ELR (cell line): ENCODE measurements around the gene EEF1A2.

Source experiments
- DNase-seq: peaks from one replicate; pipeline ENCODE4 v3.0.0-alpha.2; 2015; ENCODE audit warnings: low read depth

EEF1A2 gene

DNA sequence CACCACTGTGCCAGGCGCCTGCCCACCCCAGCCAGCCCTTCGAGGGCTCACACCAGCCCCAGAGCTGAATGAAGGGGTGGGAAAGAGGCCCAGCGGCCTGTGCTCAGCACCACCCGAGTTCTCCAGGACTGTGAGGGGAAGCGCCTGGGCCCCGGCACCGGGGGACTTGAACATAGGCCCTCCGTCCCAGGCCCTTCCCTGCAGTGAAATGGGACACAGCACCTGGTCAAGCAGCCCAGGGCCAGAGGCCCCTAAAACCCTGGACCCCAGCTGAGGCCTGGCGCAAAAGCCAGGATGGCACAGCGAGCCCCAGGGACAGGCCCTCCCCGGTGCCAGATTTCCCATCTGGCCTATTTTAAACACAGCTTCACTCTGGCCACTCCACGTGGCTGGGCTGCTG lies 30.5 kb downstream of the EEF1A2 start:
- no peak for DNase-seq

DNA sequence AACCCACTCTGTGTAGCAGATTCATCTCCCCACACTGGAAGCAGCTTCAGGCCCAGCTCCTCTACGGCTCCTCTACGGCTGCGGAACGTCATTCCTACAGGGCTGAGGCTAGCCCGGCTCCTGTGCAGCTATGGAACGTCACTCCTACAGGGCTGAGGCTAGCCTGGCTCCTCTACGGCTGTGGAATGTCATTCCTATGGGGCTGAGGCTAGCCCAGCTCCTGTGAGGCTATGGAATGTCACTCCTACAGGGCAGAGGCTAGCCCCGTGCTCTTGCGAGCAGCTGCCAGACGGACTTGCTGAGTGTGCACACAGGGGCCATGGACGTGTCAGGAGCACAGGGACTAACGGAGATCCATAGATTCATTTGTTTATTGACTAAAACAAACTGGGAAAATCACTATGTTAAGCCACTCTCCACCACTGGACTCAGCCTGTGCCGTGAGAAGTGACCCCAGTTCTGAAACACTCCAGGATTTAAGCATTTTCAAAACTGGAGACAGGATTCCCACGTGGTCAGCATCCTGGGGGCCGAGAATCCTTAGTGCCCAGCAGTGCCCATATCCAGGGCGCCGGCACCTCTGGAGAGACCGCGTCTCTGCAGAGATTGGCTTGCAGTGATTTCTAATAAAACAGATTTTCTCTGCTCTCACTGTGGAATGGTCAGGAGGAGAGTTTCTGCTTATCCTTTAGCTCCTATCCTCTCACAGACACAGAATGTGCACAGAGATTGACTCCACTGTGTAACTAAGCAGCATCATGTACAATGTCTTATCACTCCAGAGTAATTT lies 31.4 kb downstream of the EEF1A2 start:
- DNase-seq = no peak

DNA sequence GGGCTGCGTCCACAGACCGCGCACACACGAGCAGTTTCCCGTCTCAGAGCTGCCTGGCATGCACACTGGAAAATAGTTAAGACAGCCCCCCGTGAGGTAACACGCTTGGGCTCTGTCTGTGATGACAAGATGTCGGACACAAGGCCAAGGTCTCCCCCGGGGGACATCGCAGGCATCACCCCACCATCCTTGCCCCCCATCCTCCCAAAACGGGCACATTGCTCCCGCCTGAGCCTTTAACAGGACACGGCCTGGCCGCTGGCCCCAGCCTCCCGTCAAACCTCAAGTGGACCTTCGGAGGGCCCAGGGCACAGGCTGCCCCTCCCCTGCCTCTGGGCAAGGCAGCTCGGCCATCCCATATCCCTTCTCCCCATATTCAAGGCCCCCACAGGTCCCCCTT lies 32.0 kb downstream of the EEF1A2 start:
- no peak for DNase-seq

DNA sequence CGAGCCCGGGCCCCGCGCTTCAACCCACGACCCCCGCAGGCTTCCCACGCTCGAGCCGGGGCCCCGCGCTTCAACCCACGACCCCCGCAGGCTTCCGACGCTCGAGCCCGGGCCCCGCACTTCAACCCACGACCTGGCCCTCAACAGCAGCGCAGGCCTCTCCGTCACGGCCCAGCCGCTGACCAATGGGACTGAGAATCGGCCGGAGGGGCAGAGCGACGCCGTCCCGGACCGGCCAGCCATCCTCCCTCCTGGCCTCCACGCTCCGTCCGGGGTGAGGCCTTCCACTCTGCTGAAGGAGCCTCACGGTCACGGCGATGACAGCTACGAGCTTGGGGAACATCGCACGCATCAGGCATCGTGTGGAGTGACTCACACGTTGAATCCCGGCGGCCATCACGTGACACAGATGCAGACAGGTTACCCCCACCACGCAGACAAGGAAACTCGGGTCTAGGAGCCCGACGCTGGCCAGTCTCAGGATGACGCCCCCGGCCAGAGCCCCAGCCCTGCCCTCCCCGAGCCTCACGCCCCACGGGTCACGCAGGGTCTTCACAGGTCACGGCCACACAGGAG lies 32.5 kb downstream of the EEF1A2 start:
- no peak for DNase-seq

DNA sequence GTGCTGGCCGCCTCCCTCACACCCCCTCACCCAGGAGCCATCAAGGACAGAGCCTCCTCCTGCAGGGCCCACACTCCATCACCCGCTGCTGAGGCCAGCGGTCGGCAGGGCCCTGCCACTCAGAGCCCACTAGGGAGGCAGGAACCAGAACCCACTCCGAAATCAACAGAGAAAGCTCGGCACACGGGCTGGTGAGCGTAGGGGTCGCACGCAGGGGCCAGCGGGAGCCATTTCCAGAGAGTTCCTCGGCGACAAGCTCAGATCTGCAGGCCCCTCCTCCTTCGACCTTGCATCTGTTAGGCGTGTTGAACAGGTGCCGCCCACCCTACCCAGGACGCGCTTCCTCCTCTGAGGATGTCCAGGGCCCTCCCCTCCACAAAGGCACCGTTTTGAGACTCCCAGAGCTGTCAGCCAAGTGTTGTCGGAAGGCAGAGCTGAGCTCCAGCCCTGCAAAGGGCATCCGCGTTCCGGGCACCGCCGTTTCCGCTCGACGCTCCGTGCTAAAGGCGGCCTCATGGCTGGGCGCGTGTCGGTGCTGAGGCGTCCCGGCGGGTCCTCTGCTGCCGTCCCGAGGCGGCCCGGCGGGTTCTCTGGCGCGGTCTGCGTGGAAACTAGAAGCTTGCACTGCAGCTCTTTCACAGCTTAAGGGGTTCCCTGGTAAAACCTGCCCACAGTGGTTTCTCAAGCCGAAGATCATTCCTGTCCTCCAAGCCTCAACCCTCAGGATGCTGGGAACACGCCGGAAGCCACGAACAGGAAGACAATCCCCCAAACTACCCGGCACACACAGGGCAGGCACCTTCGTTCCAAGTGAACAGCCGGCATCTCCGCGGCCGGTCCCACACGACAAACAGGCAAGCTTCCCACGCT lies 33.3 kb downstream of the EEF1A2 start:
- no peak for DNase-seq

DNA sequence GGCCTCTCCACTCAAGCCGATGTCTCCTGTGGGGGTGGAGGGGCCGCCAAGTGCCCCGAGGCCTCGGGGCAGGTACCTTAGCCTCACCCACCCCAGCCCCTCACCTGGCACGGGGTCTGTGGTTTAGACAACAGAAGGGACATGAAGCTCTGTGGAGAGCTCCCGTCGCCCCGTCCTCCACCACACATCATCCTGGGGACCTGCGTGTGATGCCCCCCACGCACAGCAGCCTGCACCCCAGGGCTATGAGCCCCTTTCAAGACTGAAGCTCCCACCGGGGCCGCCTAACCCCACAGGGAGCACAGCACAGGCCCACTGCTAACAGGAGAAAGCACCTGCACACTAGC lies 34.6 kb downstream of the EEF1A2 start:
- DNase-seq = no peak

DNA sequence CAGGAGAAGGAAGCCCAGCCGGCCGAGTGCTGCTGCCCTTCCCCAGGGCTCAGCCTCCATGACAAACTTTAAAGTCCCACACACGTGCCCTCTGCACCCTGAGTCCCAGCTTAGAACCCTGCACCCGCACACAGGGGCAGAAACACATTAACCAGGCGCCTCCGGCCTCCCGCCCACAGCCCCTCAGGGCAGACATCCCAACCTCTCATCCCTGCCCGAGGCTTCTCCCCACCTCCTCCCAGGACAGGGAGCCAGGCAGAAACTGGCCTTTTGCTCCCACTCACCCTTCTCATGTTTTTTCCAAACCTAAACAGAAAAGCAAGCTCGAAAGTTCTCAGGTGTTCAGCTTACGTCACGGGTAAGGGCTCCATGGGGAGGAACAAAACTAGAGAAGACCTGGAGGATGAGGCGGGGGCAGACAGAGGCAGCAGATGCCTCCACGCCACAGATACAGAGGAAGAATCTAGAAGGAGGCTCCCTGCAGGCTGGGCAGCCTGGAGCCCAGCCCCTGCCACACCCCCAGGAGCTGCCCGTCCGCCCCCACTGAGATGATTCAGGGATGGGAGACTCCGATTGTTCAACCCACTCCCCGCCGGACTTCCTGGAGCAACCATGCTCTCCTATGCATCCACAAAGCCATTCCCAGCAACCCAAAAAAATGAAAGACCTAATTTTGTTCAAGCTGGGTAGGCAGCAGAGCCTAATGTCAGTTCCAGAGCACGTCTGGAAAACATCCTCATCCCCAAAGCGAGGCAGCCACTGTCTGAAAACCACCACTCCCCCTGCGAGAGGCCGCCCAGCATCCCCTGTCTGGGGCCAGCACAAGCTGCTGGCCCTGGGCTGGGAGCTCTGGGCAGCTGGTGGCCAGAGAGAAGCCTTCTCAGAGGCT lies 35.2 kb downstream of the EEF1A2 start:
- peak; percentile 26 for DNase-seq

DNA sequence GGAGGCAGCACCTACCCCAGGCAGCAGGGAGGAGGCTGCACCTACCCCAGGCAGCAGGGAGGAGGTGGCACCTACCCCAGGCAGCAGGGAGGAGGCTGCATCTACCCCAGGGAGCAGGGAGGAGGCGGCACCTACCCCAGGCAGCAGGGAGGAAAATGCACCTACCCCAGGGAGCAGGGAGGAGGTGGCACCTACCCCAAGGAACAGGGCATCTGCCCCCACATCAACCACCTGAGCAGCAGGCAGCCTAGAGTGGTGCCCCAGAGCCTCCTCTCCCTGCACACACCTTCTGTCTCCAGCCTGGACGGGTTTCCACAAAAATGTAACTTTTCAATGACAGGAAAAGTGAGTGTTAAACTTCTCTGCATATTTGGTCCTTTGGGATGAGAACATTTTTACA lies 36.6 kb downstream of the EEF1A2 start:
- DNase-seq = no peak

DNA sequence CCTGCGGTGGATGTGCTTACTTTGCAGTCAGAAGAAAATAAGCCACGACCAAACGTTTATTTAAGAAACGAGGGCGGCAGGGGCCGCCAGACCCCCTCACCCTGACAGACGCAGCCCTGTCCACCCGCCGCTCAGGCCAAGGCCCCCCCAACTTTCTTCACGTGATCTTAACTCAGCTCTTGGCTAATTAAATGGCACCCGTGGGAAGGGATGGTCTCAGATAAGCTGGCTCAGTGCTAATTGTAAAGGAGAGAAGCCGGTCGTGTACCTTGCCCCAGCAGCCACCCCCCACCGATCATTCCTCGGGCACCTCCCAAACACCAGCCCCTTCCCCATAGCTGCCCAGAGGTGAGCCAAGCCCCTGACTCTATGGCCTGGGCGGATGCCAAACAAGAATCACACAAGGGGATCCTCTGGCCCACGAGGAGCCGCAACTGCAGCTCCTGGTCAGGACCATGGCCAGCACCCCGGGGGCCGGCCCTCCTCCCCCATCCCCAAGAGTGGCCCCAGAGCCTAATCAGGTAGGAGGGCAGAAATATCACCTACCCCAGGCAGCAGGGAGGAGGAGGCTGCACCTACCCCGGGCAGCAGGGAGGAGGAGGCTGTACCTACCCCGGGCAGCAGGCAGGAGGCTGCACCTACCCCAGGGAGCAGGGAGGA lies 37.6 kb downstream of the EEF1A2 start:
- no peak for DNase-seq

DNA sequence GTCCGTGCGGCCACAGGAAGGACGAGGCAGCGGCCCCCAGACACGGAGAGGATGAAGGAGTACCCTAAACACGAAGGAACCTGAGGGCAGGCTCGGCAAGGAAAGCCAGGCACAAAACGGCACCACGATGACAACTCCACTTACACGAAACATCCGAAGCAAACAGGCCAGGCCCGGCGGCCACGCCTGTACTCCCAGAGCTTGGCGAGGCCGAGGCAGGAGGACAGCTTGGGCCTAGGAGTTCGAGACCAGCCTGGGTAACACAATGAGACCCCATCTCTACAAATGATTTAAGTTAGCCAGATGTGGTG lies 39.9 kb downstream of the EEF1A2 start:
- DNase-seq = no peak

DNA sequence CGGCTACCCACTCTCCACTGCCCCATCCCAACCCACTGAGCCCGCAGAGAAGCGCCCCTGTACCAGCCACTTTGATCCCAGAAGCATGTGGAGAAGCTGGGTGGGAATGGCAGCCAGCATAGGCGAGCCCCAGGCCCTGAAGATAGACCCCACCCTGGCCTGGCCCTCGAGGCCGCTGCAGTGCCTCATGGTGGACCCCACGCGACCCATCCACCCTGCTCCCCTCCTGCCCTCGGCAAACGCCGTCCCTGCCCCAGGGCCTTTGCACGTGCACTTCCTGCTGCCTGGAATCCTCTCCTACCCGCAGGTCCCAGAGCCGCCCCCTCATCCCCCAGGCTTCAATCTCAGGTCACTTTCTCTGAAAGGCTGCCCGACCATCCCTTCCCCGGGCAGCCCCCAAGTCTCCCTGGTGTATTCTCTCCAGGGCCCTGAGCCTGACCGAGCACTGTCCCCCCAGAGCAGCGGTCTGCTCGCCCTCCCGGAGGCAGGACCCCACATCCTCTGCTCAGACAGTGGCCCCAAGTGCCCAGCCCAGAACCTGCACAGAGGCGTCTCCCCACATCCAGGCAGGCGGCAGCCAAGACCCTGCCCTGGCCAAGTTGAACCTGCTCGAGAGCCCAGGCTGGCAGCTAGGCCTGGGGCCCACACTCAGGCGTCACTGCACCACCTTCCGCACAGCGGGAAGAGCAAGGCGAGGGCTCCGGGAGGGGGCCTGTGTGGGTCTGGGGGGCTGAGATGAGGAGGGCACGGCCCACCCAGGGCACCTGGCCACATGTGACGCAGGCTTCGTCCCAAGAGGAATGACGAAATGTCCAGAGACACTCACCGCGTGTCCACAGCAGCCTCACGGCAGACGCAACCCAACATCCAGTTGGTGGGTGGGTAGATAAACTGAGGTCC lies 40.5 kb downstream of the EEF1A2 start:
- no peak for DNase-seq

DNA sequence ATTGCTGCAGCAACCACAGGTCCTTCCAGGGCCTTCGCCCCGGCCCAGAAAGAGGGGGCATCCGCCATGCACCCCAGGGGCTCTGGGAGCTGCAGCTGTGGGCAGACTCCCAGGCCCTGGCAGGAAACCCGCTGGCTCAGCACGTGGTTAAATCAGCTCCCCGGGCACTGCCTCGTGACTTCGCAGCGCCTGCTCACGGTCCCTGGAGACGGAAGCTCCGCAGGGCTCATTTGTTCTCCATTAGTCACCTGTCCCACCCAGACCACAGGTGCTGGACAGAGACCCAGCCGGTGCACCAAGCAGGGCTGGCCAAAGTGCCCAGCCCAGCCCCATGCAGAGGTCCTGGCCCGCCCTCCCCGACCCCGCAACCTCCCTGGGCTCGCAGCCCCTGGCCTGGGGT lies 41.1 kb downstream of the EEF1A2 start:
- peak; percentile 44 for DNase-seq

DNA sequence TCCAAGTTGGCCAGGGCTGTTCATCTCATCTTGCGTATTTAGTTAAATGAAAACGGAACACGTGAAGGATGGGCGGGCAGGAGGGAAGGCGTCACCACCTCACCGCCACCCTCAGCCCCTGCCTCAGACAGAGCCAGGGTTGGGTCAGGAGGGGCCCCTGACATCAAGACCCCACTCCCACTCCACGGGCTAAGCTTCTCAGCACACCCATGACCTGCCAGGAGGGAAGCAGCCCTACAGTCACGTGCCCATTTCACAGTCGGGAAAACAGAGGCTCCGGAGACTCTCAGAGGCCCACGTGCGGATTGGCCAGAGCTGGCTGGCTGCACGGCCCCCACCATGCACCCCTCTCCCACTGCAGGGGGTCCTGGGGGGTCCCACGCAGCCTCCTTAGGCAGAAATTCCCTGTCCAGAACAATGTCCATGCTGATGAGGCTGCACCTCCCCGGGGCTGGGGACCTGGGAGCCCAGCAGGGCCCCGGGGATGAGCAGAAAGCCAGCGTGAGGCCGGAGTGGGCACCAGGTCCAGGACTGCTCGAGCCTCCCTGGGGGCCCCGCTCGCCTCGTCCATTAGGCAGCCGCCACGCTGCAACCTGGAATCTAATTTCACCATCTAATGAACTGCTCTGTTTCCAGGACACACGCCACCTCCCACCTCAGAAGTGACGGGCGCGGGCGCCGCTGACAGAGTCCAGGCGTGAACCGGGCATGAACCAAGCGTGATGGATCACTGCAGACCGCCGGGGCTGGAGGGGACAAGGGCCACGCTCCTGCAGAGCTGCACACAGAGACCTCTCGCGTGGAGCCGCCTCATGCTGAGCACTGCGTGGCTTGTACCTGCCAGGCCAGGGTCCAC lies 42.2 kb downstream of the EEF1A2 start:
- DNase-seq = no peak

DNA sequence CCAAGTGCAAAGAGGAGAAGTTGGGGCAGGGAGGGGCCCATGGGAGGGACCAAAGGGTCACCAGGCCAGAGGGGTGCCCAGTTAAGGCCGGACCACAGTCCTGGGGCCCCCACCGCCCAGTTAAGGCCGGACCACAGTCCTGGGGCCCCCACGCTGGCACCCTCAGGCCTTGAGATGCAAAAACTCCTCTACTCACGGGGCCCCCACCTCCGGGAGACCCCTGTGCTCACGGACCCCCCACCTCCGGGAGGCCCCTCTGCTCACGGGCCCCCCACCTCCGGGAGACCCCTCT lies 43.4 kb downstream of the EEF1A2 start:
- no peak for DNase-seq

DNA sequence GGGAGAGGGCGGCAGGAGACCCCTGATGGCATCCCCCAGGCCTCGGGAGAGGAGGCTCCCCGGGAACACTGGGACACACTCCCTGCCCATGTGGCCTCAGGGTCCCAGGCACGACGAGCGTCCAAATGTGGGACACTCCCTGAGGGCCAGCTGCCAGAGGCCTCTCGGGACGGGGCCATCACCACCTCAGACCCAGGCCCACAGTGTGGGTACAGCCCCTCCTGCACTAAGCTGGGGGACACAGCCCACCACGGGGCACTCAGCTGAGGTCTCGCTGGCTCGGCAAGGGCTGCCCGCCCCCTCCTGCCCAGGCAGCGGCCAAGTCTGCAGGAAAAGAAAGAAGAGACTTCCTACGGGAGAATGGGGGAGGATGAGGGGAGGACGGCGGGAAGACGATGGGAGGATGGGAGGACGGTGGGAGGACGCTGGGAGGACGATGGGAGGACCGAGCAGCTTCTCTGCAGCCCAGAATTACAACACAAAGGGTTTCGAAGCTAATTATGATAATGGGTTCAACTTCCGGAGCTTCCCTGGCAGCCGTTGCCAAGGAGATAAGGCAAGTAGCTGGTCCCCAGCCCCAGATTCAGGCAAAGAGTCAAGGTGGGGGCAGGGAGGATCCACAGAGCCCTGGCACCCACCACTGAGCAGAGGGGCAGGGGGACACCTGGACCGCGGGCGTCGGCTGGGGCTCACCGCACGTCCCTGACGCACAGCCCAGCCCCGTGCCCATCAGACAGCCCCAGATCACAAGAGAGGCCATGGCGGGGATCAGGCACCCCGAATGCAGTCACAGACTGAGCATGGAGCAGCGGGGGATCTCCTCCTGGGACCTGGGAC lies 43.9 kb downstream of the EEF1A2 start:
- DNase-seq = no peak

DNA sequence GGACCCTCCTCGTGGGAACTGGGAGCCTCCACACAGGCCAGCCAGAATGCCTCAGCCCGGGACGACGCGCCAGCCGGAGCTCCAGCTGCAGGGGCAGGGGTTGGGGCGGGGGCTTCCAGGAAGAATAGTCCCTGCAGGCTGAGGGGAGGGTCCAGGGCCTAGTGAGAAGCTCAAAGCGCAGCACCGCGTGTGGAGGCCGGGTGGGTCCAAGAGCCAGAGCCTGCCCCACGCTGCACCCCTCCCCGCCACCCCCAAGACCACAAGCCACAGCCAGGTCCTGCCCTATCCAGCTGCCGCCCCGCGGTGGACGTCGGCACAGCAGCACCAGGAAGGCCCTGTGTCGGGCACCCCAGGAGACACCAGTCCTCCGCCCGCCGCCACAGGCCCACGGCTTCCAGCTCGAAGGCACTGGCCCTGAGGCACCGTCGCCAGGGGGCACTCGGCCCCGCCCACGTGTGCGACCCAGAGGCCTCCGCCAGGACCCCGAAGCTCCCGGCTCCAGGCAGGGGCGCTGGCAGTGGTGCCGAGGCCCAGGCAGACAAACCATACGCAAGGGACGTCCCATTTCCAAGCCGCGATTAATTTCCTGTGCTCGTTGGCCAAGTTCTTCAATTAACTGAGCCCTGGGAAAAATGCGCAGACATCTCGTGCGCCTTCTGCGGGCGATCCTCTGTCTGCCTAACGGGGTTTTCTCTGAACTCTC lies 45.9 kb downstream of the EEF1A2 start:
- no peak for DNase-seq

DNA sequence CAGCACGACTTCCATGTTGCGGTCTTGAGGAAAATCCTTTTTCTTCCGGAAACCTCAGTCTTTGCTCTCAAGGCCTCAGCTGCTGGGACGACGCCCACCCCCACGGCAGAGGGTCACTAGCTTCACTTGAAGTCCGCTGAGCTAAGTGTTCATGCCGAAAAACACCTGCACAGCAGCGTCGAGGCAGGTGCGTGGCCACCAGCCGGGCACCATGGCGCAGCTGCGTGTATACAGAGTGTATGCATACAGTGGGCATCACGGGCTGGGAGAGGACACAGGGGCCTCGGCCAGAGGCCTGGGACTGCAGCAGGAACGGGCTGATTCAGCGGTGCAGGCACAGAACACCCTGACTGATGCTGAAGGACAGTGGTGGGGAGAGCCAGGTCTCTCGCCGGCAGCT lies 46.5 kb downstream of the EEF1A2 start:
- no peak for DNase-seq

DNA sequence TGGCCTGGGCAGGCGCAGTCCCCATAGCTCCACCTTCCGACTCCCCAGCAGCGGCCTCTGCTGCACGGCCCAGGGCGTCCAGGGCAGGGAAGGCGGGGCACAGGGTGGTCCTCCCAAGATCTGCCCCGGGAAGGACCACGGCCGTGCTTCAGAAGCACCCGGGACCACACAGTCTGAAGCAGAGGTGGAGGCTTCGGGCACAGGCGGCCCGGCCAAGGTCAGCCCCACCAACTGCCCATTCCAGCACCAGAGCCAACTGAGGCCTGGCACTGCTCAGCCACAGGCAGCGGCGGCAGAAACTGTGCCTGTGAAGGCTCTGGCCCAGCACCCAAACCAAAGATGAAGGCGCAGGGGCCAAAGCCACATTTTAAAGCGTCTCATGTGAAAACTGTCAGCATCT lies 47.1 kb downstream of the EEF1A2 start:
- DNase-seq = no peak
